H9 (cell line): Measurements from ENCODE around the gene AURKB. TPM values are rescaled to one million over a fixed set of nuclear protein-coding genes. Genes with fewer than 3 reads are reported as not detected.

Source experiments
- DNase-seq: peaks from one replicate; pipeline ENCODE4 v3.0.0-alpha.2; 2017
- H2AFZ ChIP-seq: one replicate; pipeline ENCODE4 v1.6.1; 2013; ENCODE audit warnings: mild to moderate bottlenecking, low read length, control low read depth, moderate library complexity
- H2AK5ac ChIP-seq: 2 replicates; pipeline ENCODE4 v1.6.1; 2013; ENCODE audit warnings: low read length, control low read depth, mixed read lengths; ENCODE audit not compliant: insufficient read length
- H2BK120ac ChIP-seq: one replicate; pipeline ENCODE4 v1.6.1; 2013; ENCODE audit warnings: low read depth, mild to moderate bottlenecking, low read length, control low read depth, inconsistent platforms; ENCODE audit not compliant: poor library complexity, severe bottlenecking
- H2BK12ac ChIP-seq: 2 replicates; pipeline ENCODE4 v1.6.1; 2013; ENCODE audit warnings: low read length, control low read depth, mixed read lengths, low read depth; ENCODE audit not compliant: insufficient read length
- H2BK15ac ChIP-seq: 2 replicates; pipeline ENCODE4 v1.6.1; 2013; ENCODE audit warnings: low read depth, low read length, control low read depth
- H2BK20ac ChIP-seq: one replicate; pipeline ENCODE4 v1.6.1; 2013; ENCODE audit warnings: low read depth, mild to moderate bottlenecking, low read length, control low read depth, inconsistent platforms; ENCODE audit not compliant: poor library complexity, severe bottlenecking
- H2BK5ac ChIP-seq: 2 replicates; pipeline ENCODE4 v1.6.1; 2013; ENCODE audit warnings: low read length, control low read depth, mixed read lengths; ENCODE audit not compliant: insufficient read length
- H3K14ac ChIP-seq: 2 replicates; pipeline ENCODE4 v1.6.1; 2013; ENCODE audit warnings: low read length, control low read depth; ENCODE audit not compliant: insufficient read depth
- H3K18ac ChIP-seq: 2 replicates; pipeline ENCODE4 v1.6.1; 2013; ENCODE audit warnings: low read depth, mild to moderate bottlenecking, mixed read lengths, low read length, control low read depth; ENCODE audit not compliant: insufficient read length
- H3K23ac ChIP-seq: 2 replicates; pipeline ENCODE4 v1.6.1; 2013; ENCODE audit warnings: low read length, control low read depth, mixed read lengths, low read depth; ENCODE audit not compliant: insufficient read length
- H3K23me2 ChIP-seq: 2 replicates; pipeline ENCODE4 v1.6.1; 2013; ENCODE audit warnings: low read depth, mild to moderate bottlenecking, mixed read lengths, low read length, control low read depth; ENCODE audit not compliant: insufficient read length, poor library complexity, severe bottlenecking
- H3K27ac ChIP-seq: 2 replicates; pipeline ENCODE4 v1.5.1; 2013; ENCODE audit warnings: low read length, control low read depth, mixed read lengths, low read depth; ENCODE audit not compliant: insufficient read length
- H3K27me3 ChIP-seq: 2 replicates; pipeline ENCODE4 v1.6.1; 2013; ENCODE audit warnings: low read length, control low read depth, inconsistent platforms; ENCODE audit not compliant: insufficient read depth
- H3K4ac ChIP-seq: 2 replicates; pipeline ENCODE4 v1.6.1; 2013; ENCODE audit warnings: low read depth, mild to moderate bottlenecking, control low read depth, inconsistent platforms, low read length, moderate library complexity
- H3K4me1 ChIP-seq: 2 replicates; pipeline ENCODE4 v1.6.1; 2013; ENCODE audit warnings: low read length, control low read depth, inconsistent platforms; ENCODE audit not compliant: insufficient read depth
- H3K4me2 ChIP-seq: 2 replicates; pipeline ENCODE4 v1.6.1; 2013; ENCODE audit warnings: low read length, control low read depth, mixed read lengths; ENCODE audit not compliant: insufficient read length, insufficient read depth
- H3K56ac ChIP-seq: 2 replicates; pipeline ENCODE4 v1.6.1; 2013; ENCODE audit warnings: low read depth, mild to moderate bottlenecking, mixed read lengths, low read length, control low read depth; ENCODE audit not compliant: insufficient read length
- H3K79me1 ChIP-seq: 2 replicates; pipeline ENCODE4 v1.6.1; 2013; ENCODE audit warnings: low read depth, mild to moderate bottlenecking, moderate library complexity, low read length, control low read depth, inconsistent platforms; ENCODE audit not compliant: insufficient read depth, poor library complexity, severe bottlenecking
- H3K79me2 ChIP-seq: 2 replicates; pipeline ENCODE4 v1.6.1; 2013; ENCODE audit warnings: low read length, control low read depth, inconsistent platforms; ENCODE audit not compliant: insufficient read depth
- H3K9ac ChIP-seq: 2 replicates; pipeline ENCODE4 v1.6.1; 2013; ENCODE audit warnings: low read length, control low read depth, mixed read lengths; ENCODE audit not compliant: insufficient read length; ENCODE audit errors: extremely low read depth
- H3K9me3 ChIP-seq: one replicate; pipeline ENCODE4 v1.6.1; 2013; ENCODE audit warnings: low read depth, low read length, inconsistent platforms; ENCODE audit not compliant: control insufficient read depth
- H3T11ph ChIP-seq: one replicate; pipeline ENCODE4 v1.6.1; 2013; ENCODE audit warnings: mild to moderate bottlenecking, low read length, control low read depth, inconsistent platforms
- H4K20me1 ChIP-seq: one replicate; pipeline ENCODE4 v1.6.1; 2013; ENCODE audit not compliant: control insufficient read depth, insufficient read length, insufficient read depth
- H4K5ac ChIP-seq: 2 replicates; pipeline ENCODE4 v1.6.1; 2013; ENCODE audit warnings: low read depth, mild to moderate bottlenecking, mixed read lengths, low read length, control low read depth; ENCODE audit not compliant: insufficient read length
- H4K8ac ChIP-seq: replicated peaks from 2 replicates; pipeline ENCODE4 v1.6.1; 2013; ENCODE audit warnings: low read length, control low read depth, mixed read lengths, low read depth; ENCODE audit not compliant: insufficient read length
- H4K91ac ChIP-seq: 2 replicates; pipeline ENCODE4 v1.6.1; 2013; ENCODE audit warnings: low read depth, mild to moderate bottlenecking, moderate library complexity, mixed read lengths, low read length, control low read depth; ENCODE audit not compliant: insufficient read length
- H3K27ac Mint-ChIP-seq, 3 experiments: 2 replicates in 2 of 3; 3 replicates in 1 of 3; pipeline ENCODE4 v1.8.0; 2020 to 2021; ENCODE audit warnings: mixed read lengths in 3 of 3, mild to moderate bottlenecking in 1 of 3, moderate library complexity in 1 of 3
- H3K27me3 Mint-ChIP-seq: 2 replicates; pipeline ENCODE4 v1.8.0; 2021; ENCODE audit warnings: low read depth, mild to moderate bottlenecking, moderate library complexity, mixed read lengths
- H3K36me3 Mint-ChIP-seq, 3 experiments: 2 replicates in 2 of 3; 3 replicates in 1 of 3; pipeline ENCODE4 v1.8.0; 2020 to 2021; ENCODE audit warnings: low read depth in 3 of 3, mixed read lengths in 3 of 3; ENCODE audit not compliant: insufficient read depth in 1 of 3
- H3K4me1 Mint-ChIP-seq, 2 experiments: 2 replicates each; pipeline ENCODE4 v1.8.0; 2020; ENCODE audit warnings: mixed read lengths in 2 of 2
- H3K4me3 Mint-ChIP-seq, 2 experiments: 2 replicates in 1 of 2; 3 replicates in 1 of 2; pipeline ENCODE4 v1.8.0; 2020 to 2021; ENCODE audit warnings: mild to moderate bottlenecking in 2 of 2, mixed read lengths in 2 of 2, moderate library complexity in 1 of 2
- H3K9me3 Mint-ChIP-seq, 2 experiments: 2 replicates in 1 of 2; 3 replicates in 1 of 2; pipeline ENCODE4 v1.8.0; 2020; ENCODE audit warnings: mild to moderate bottlenecking in 2 of 2, mixed read lengths in 2 of 2, moderate library complexity in 1 of 2
- CTCF ChIP-seq: fragments of 200-600 bp; sonication (generic); conservative IDR thresholded peaks from 3 replicates; pipeline ENCODE4 v1.8.0; 2021; ENCODE audit warnings: antibody characterized with exemption, mild to moderate bottlenecking
- WGBS: extraction: QIAGEN DNeasy Blood & Tissue Kit; methylation state at CpG from one replicate; pipeline ENCODE4 v1.1.7; 2013; ENCODE audit warnings: missing lambda C conversion rate, low lambda C conversion rate, mixed read lengths; ENCODE audit not compliant: insufficient read length; ENCODE audit errors: extremely low coverage; 5-methylcytosine and 5-hydroxymethylcytosine counted together
- total RNA-seq: library from RNA; stranded (reverse); gene quantifications from 2 replicates; pipeline ENCODE4 v1.2.1, GENCODE V29; 2021

AURKB gene
- total RNA-seq, 1 experiment from 2014 or later: 171 TPM

GRCh38 chr17:8244768-8245167 lies 34.4 kb upstream of the AURKB start:
- no peak overlapping the region for H2AFZ ChIP-seq
- H3K79me1 ChIP-seq: no peaks in the 10 kb centered on the region
- no peak overlapping the region for H2BK20ac ChIP-seq
- TF ChIP-seq CTCF: no peak
- peaks cover 7% of the 10 kb centered on the region; the same call in 1 of the 2 replicates for H3K79me2 ChIP-seq
- no peak overlapping the region for H2BK120ac ChIP-seq
- no peaks in the 10 kb centered on the region for H4K20me1 ChIP-seq
- H3K23ac ChIP-seq: no peak overlapping the region
- H3K27ac ChIP-seq: no peak overlapping the region
- H3T11ph ChIP-seq: no peak overlapping the region
- H4K8ac ChIP-seq: no peak overlapping the region
- WGBS: no CpG with 5 or more reads among the region's 8 CpGs
- Mint-ChIP-seq H3K27ac (no peak overlapping the region), H3K4me1 (peaks cover 3% of the 10 kb centered on the region in 2 experiments; a peak in 3 of 4 replicates), H3K36me3 (peaks cover 12 to 31% (median 26%) of the 10 kb centered on the region in 3 experiments; a peak in 6 of 7 replicates), H3K27me3 (peaks cover 2% of the 10 kb centered on the region; the same call in 1 of the 2 replicates), H3K4me3 (no peak overlapping the region), H3K9me3 (no peaks in the 10 kb centered on the region)
- no peak overlapping the region for H4K5ac ChIP-seq
- H3K4ac ChIP-seq: no peak overlapping the region
- H4K91ac ChIP-seq: no peak overlapping the region
- no peaks in the 10 kb centered on the region for H3K9me3 ChIP-seq
- DNase-seq: no peak
- H3K14ac ChIP-seq: no peak overlapping the region
- H3K4me1 ChIP-seq: no peaks in the 10 kb centered on the region
- H2BK12ac ChIP-seq: no peak overlapping the region
- H3K56ac ChIP-seq: no peak overlapping the region
- H3K18ac ChIP-seq: no peak overlapping the region
- H2BK15ac ChIP-seq: no peak overlapping the region
- H3K27me3 ChIP-seq: no peaks in the 10 kb centered on the region
- H3K4me2 ChIP-seq: no peak overlapping the region
- H2AK5ac ChIP-seq: no peak overlapping the region
- H2BK5ac ChIP-seq: no peak overlapping the region
- peaks cover 5% of the 10 kb centered on the region for H3K23me2 ChIP-seq
- H3K9ac ChIP-seq: no peak overlapping the region
